SJCRH30 (cell line): ENCODE data around the gene TSC2. TPM values are rescaled to one million over a fixed set of nuclear protein-coding genes. Genes with fewer than 3 reads are reported as not detected.

Experiments used
- total RNA-seq: library from RNA; depleted of rRNA; stranded (reverse); fragments of >200 nt; shearing (Covaris generic); gene quantifications from 2 replicates; pipeline ENCODE4 v1.2.3, GENCODE V29; 2014; rRNA removed

The TSC2 gene
- total RNA-seq, 1 experiment from 2014 or later, result 37.1 TPM

Other genes starting within 250 kb of the TSC2 start
- gene HAGH, start 221.2 kb upstream of the TSC2 start, total RNA-seq, result 14.6 and 15.0 TPM in 2 replicates
- 16.2 and 19.5 TPM in 2 replicates for gene FAHD1, start 220.8 kb upstream of the TSC2 start, total RNA-seq
- not detected in 2 replicates for gene MEIOB, start 175.8 kb upstream of the TSC2 start, total RNA-seq
- not detected in 2 replicates for gene HS3ST6, start 129.6 kb upstream of the TSC2 start, total RNA-seq
- gene MSRB1, start 104.8 kb upstream of the TSC2 start, total RNA-seq, result 16.0 and 18.7 TPM in 2 replicates
- 0.32 and 0.56 TPM in 2 replicates for gene RPL3L, start 93.3 kb upstream of the TSC2 start, total RNA-seq
- 157 and 169 TPM in 2 replicates for gene NDUFB10, start 88.4 kb upstream of the TSC2 start, total RNA-seq
- gene RPS2, start 83.2 kb upstream of the TSC2 start, total RNA-seq, result 4,297 and 4,417 TPM in 2 replicates
- gene RNF151, start 81.1 kb upstream of the TSC2 start, total RNA-seq, result not detected in 2 replicates
- 30.6 and 31.8 TPM in 2 replicates for gene TBL3, start 75.9 kb upstream of the TSC2 start, total RNA-seq
- gene NOXO1, start 66.5 kb upstream of the TSC2 start, total RNA-seq, result 0.43 TPM in 1 of 2 replicates, not detected in the other
- 20.6 and 32.2 TPM in 2 replicates for gene GFER, start 63.8 kb upstream of the TSC2 start, total RNA-seq
- gene SYNGR3, start 58.0 kb upstream of the TSC2 start, total RNA-seq, result 0.73 and 0.81 TPM in 2 replicates
- 22.9 and 25.6 TPM in 2 replicates for gene ZNF598, start 38.2 kb upstream of the TSC2 start, total RNA-seq
- gene NPW, start 28.2 kb upstream of the TSC2 start, total RNA-seq, result 1.6 TPM in 2 replicates
- gene NHERF2, start 21.1 kb upstream of the TSC2 start, total RNA-seq, result 6.4 and 8.0 TPM in 2 replicates
- gene NTHL1, start 151 bp upstream of the TSC2 start, total RNA-seq, result 16.6 and 17.5 TPM in 2 replicates
- gene PKD1, start 87.9 kb downstream of the TSC2 start, total RNA-seq, result 47.1 and 51.9 TPM in 2 replicates
- gene RAB26, start 100.6 kb downstream of the TSC2 start, total RNA-seq, result 1.0 and 1.4 TPM in 2 replicates
- gene TRAF7, start 107.8 kb downstream of the TSC2 start, total RNA-seq, result 34.5 and 35.9 TPM in 2 replicates
- 0.13 and 0.24 TPM in 2 replicates for gene CASKIN1, start 148.6 kb downstream of the TSC2 start, total RNA-seq
- 28.8 and 32.8 TPM in 2 replicates for gene MLST8, start 157.5 kb downstream of the TSC2 start, total RNA-seq
- gene BRICD5, start 162.9 kb downstream of the TSC2 start, total RNA-seq, result 3.6 and 4.1 TPM in 2 replicates
- 13.1 and 14.2 TPM in 2 replicates for gene PGP, start 166.9 kb downstream of the TSC2 start, total RNA-seq
- gene E4F1, start 175.6 kb downstream of the TSC2 start, total RNA-seq, result 18.6 and 19.6 TPM in 2 replicates
- gene DNASE1L2, start 188.5 kb downstream of the TSC2 start, total RNA-seq, result 0.96 and 1.7 TPM in 2 replicates
- gene ECI1, start 203.6 kb downstream of the TSC2 start, total RNA-seq, result 25.0 and 27.0 TPM in 2 replicates
- 308 and 310 TPM in 2 replicates for gene RNPS1, start 220.1 kb downstream of the TSC2 start, total RNA-seq